ENCODE data around the gene SREBF2.

Gene SREBF2

DNA sequence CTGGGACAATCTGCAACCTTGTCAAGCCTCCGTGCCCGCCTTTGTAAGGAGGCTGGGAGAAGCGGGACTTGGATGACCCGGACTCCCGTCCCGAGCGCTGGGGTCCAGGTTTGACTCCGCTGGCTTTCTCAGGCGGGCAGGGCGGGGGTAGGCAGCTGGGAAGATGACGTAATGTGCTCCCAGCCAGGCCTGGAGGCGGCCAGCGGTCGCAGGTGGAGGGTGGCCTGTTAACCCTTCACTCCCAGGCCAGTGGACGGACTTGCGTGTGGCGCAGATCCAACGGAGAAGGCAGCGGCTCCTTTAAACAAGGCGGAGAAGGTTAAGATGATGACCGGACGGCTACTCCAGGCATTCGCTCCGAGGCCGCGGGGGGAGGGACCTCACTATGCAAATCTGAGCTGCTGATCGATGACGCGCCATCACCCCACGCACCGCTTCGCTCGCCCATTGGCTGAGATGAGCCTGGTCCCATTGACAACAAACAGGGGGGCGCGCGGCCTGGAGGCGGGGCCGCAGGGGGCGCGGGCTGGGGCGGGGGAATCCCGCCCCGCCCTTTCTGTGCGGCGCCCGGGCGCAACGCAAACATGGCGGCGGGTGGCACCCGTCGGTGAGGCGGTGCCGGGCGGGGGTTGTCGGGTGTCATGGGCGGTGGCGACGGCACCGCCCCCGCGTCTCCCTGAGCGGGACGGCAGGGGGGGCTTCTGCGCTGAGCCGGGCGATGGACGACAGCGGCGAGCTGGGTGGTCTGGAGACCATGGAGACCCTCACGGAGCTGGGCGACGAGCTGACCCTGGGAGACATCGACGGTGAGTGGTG is at the start of gene SREBF2:
Gene SREBF2 (plus strand): TSS at position 553 of the 816 bp plus-strand sequence. CDS start 166 bp downstream, at position 719.
- peak; percentile 99 for DNase-seq
- in situ Hi-C loops (cut with HindIII; ENCODE audit: low pct_ligation_motif_present, low pct_unique_long_range_greater_than_20kb, low sequenced_read_pairs): no loop called here

GRCh38 chr22:41787331-41787730 is 45.6 kb upstream of the SREBF2 start:
- no peak for DNase-seq
- in situ Hi-C loops (cut with HindIII; ENCODE audit: low pct_ligation_motif_present, low pct_unique_long_range_greater_than_20kb, low sequenced_read_pairs): no loop called here

- in situ Hi-C loops (cut with HindIII; ENCODE audit: low pct_ligation_motif_present, low pct_unique_long_range_greater_than_20kb, low sequenced_read_pairs): no loop called here
- no peak for DNase-seq
Observed at GRCh38 chr22:41793871-41794270, 39.0 kb upstream of the SREBF2 start.

- DNase-seq: no peak
- in situ Hi-C loops (cut with HindIII; ENCODE audit: low pct_ligation_motif_present, low pct_unique_long_range_greater_than_20kb, low sequenced_read_pairs): no loop called here
Observed at GRCh38 chr22:41798736-41799135, 34.2 kb upstream of the SREBF2 start.

DNA sequence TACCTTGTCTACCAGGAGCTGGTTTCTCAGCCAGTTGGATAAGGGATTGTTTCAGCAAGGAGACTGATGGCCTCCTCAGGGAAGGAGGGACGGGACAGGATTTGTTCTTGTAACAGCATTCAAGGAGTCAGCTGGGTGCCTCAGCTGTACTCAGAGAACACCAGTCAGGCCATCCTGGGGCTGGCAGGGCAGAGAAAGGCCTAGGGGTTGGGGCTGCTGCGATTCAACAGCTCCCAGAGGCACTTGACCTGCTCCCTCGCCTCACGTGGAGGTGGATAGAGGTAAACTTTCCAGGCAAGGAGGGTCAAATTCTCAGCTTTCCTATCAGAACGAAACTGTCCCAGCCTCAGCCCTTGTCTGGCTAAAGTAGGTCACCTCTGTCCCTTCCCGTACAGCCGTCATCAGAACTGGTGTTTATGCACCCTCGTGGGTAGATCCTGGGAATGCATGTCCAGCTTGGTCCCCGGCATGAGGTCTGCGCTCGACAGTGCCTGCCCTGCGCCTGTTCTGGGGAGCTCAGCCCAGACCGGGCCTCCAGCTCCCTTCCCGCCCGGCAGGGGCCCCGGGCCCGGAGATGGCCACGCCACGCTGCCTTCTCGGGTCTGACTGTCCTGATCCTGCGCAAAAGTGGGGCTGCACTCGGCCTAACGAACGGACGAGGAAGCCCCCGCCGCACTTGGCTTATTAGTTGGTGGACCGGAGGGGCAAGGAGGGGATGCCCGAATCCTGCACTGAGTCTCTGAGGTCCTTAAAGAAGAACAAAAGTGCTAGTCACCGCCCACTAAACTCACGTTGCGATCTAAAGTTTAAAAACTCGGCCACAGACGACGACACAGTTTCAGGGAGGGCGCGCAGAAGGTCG is 33.2 kb upstream of the SREBF2 start:
- no peak for DNase-seq
- in situ Hi-C loops (cut with HindIII; ENCODE audit: low pct_ligation_motif_present, low pct_unique_long_range_greater_than_20kb, low sequenced_read_pairs): no loop called here

DNA sequence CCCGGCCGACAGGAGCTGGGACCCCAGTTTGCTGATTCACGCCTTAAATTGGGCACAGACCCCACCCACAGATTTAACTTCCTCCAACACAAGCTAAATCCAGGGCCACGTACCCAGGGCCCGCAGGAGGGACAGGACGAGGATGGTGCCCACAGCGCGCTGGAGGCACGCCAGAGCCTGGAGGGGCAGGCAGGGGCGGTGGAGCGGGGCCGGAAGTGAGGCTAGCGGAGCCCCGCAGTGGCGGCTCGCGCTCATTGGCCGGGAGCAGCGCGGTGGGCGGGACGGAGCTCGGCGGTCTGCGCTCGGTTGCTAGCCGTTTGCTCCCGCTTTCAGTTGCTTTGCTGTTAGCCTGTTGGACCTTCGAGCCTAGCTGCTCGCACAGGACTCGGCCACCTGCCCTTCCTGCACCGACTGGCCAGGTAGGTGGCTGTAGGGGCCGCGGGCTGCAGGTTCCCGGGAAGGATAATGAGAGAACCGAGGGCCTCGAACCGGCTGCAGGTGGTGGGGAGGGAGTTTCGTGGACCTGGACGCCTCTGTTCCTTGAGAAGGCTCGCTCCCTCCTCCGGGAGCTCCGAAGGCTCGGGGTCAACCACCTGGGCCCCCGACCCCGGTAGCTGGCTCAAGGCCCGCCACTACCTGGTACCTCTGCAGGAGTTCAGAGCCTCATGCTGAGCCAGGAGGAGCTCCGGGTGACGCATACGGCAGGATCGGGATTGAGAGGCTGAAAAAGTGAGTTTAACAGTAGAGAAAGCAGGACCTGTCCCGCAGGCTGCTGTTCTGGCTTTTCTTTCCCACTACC is 32.4 kb upstream of the SREBF2 start, which contains the start of gene CCDC134:
Gene CCDC134 (plus strand): TSS at position 332 of the 799 bp plus-strand sequence. CDS start 8,212 bp downstream, outside the sequence.
- peak; percentile 84 for DNase-seq
- in situ Hi-C loops (cut with HindIII; ENCODE audit: low pct_ligation_motif_present, low pct_unique_long_range_greater_than_20kb, low sequenced_read_pairs): no loop called here

DNA sequence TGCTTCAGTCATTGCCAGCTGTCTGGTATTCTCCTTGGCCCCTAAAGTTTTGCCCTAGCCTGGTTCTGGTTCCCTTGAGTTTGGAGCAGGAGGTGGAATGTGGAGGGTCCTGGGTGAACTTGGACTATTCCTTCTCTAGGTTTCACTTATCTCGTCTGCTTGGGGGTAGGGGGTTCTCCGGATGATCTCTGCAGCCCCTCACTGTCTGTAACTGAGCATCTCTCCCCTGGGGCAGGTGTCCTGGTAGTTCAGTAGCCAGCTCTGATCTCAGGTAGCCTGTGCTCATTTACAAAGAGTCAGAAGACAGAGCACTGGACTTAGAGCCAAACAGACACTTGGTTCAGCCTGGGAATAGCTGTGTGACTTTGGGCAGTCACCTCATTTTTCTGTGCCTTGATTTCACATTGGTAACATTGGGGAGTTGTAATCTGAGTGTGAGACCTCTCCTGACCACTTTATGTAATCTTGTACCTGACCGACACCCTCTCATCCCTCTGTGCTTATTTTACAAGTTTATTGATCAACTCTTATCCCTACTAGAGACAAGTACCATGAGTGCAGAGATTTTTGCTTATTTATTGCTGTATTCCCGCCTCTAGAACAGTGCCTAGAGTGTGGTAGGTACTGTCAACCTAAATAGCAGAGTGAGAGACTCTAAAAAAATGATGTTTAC is 31.6 kb upstream of the SREBF2 start:
- in situ Hi-C loops (cut with HindIII; ENCODE audit: low pct_ligation_motif_present, low pct_unique_long_range_greater_than_20kb, low sequenced_read_pairs): no loop called here
- no peak for DNase-seq

- in situ Hi-C loops (cut with HindIII; ENCODE audit: low pct_ligation_motif_present, low pct_unique_long_range_greater_than_20kb, low sequenced_read_pairs): no loop called here
- DNase-seq: no peak
Observed at GRCh38 chr22:41801886-41802285, 31.0 kb upstream of the SREBF2 start.

- in situ Hi-C loops (cut with HindIII; ENCODE audit: low pct_ligation_motif_present, low pct_unique_long_range_greater_than_20kb, low sequenced_read_pairs): no loop called here
- DNase-seq: no peak
Observed at GRCh38 chr22:41805639-41806038, 27.3 kb upstream of the SREBF2 start.

DNA sequence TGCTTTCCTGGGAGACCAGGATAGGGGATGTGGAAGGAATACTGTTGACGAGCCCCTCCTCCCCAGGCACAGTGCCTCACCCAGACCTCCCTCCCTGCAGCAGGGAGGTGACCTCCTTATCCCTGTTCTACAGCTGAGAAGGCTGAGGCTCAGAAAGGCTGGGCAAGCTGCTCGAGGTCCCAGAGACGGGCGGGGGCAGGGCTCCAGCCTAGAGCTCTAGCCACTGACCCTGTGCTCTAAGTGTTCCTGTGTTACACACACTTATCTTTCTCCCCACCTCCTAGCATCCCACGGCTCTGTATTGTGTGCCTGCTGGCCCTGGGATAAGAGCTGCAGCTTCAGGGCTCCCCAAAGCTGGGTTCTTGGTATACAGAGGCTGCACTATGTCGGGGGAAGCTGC is 24.5 kb upstream of the SREBF2 start:
- DNase-seq: no peak
- in situ Hi-C loops (cut with HindIII; ENCODE audit: low pct_ligation_motif_present, low pct_unique_long_range_greater_than_20kb, low sequenced_read_pairs): no loop called here

DNA sequence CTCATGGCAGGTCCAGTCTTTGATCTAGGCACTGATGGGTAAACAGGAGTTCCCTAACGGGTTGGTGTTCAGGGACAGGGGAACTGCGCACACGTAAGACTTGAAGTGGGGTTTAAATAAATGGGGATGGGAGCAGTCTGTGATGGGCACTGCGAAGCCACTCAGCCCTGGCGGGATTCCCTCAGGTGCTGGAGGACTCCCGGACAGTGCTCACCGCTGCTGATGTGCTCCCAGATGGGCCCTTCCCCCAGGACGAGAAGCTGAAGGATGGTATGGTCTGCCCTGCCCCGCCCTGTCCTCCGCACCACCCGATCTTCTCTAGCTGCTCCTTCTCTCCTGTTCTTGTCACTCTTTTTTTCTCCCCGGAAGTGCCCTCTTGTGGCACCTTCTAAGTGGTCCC is 22.9 kb upstream of the SREBF2 start:
- no peak for DNase-seq
- in situ Hi-C loops (cut with HindIII; ENCODE audit: low pct_ligation_motif_present, low pct_unique_long_range_greater_than_20kb, low sequenced_read_pairs): no loop called here

GRCh38 chr22:41812805-41813545 is 19.9 kb upstream of the SREBF2 start:
- no peak for DNase-seq
- in situ Hi-C loops (cut with HindIII; ENCODE audit: low pct_ligation_motif_present, low pct_unique_long_range_greater_than_20kb, low sequenced_read_pairs): no loop called here

- no peak for DNase-seq
- in situ Hi-C loops (cut with HindIII; ENCODE audit: low pct_ligation_motif_present, low pct_unique_long_range_greater_than_20kb, low sequenced_read_pairs): no loop called here
Observed at GRCh38 chr22:41813726-41814410, 19.0 kb upstream of the SREBF2 start.

- DNase-seq: no peak
- in situ Hi-C loops (cut with HindIII; ENCODE audit: low pct_ligation_motif_present, low pct_unique_long_range_greater_than_20kb, low sequenced_read_pairs): no loop called here
Observed at GRCh38 chr22:41815716-41816115, 17.2 kb upstream of the SREBF2 start.

- DNase-seq: no peak
Observed at GRCh38 chr22:41816241-41816640, 16.7 kb upstream of the SREBF2 start.

DNA sequence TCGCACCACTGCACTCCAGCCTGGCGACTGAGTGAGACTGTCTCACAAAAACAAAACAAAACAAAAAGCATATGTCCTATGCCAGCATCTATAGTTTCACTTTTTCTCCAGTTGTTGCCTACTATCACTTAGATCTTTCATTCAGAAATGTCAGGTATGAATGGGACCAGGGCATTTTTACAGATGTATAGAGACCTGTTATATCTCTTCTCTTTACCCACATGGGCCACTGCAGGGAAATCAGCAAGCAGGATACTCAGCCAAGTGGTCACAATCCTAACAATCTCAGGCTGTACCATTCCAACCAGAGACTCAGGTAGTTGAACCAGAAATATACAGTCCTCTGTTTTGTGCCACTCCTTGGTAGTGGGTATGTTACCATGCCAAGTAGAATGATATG is 16.0 kb upstream of the SREBF2 start:
- in situ Hi-C loops (cut with HindIII; ENCODE audit: low pct_ligation_motif_present, low pct_unique_long_range_greater_than_20kb, low sequenced_read_pairs): no loop called here
- no peak for DNase-seq

More at GRCh38 chr22:41816241-41816640, 16.7 kb upstream of the SREBF2 start:
- in situ Hi-C loops (cut with HindIII; ENCODE audit: low pct_ligation_motif_present, low pct_unique_long_range_greater_than_20kb, low sequenced_read_pairs): no loop called here

- in situ Hi-C loops (cut with HindIII; ENCODE audit: low pct_ligation_motif_present, low pct_unique_long_range_greater_than_20kb, low sequenced_read_pairs): no loop called here
- no peak for DNase-seq
Observed at GRCh38 chr22:41818011-41818410, 14.9 kb upstream of the SREBF2 start.
